HEK293 (cell line): ENCODE measurements around the gene DPM2.
A peak's percentile ranks its signal among the peaks of the same experiment; 100 is the strongest.

Experiments
- CTCF ChIA-PET: fragments of 350-600 bp; formaldehyde crosslinking; extraction: SDS; loops from one replicate; lab custom pipeline; 2021; ENCODE audit warnings: antibody characterized with exemption; lab: Yijun Ruan, JAX
- POLR2A ChIA-PET: fragments of 300-600 bp; formaldehyde crosslinking; extraction: SDS; loops from one replicate; lab custom pipeline; 2020; ENCODE audit warnings: antibody characterized with exemption, inconsistent platforms; lab: Yijun Ruan, JAX
- H3K27ac ChIP-seq: fragments of 200-500 bp; sonication (Bioruptor generic); 2 replicates; pipeline ENCODE4 v1.5.1; 2014; ENCODE audit warnings: low read depth, low read length, control low read depth, inconsistent platforms; ENCODE audit errors: extremely low read depth
- H3K36me3 ChIP-seq, 2 experiments: fragments of 200-500 bp in 1 of 2; sonication (Bioruptor generic) in 1 of 2; 1 replicate in 1 of 2; 2 replicates in 1 of 2; pipeline ENCODE4 v1.5.1; 2014 to 2017; ENCODE audit warnings: inconsistent platforms in 2 of 2, low read length in 2 of 2; ENCODE audit not compliant: control insufficient read depth in 2 of 2, insufficient read depth in 1 of 2
- H3K4me1 ChIP-seq: fragments of 200-500 bp; sonication (Bioruptor generic); 2 replicates; pipeline ENCODE4 v1.5.1; 2014; ENCODE audit warnings: mild to moderate bottlenecking, low read length, inconsistent platforms; ENCODE audit not compliant: control insufficient read depth, insufficient read depth
- H3K4me3 ChIP-seq: 2 replicates; pipeline ENCODE4 v1.5.1; 2011; ENCODE audit warnings: low read depth, mild to moderate bottlenecking, control low read depth, low read length, moderate library complexity
- H3K9me3 ChIP-seq: fragments of 200-500 bp; sonication (Bioruptor generic); 2 replicates; pipeline ENCODE4 v1.5.1; 2014; ENCODE audit warnings: low read depth, low read length, inconsistent platforms; ENCODE audit not compliant: control insufficient read depth, insufficient read depth
- HOXC10 ChIP-seq: sonication (generic); formaldehyde crosslinking; IDR thresholded peaks from 2 replicates; pipeline ENCODE4 v1.8.1; 2023; ENCODE audit warnings: mild to moderate bottlenecking, missing genetic modification reagents
- HOXD13 ChIP-seq: sonication (generic); formaldehyde crosslinking; IDR thresholded peaks from 2 replicates; pipeline ENCODE4 v1.8.0; 2022; ENCODE audit warnings: missing genetic modification reagents, borderline replicate concordance
- KLF10 ChIP-seq: fragments of 450-650 bp; IDR thresholded peaks from 2 replicates; pipeline ENCODE4 v1.5.1; 2018; ENCODE audit warnings: missing biosample characterization, mild to moderate bottlenecking, missing genetic modification characterization
- KLF17 ChIP-seq: fragments of 450-650 bp; formaldehyde crosslinking; IDR thresholded peaks from 2 replicates; pipeline ENCODE4 v1.5.1; 2016; ENCODE audit warnings: missing biosample characterization, missing genetic modification characterization
- WT1 ChIP-seq: fragments of 450-650 bp; formaldehyde crosslinking; IDR thresholded peaks from 2 replicates; pipeline ENCODE4 v1.5.1; 2016; ENCODE audit warnings: missing biosample characterization, missing genetic modification characterization
- ZBTB1 ChIP-seq: fragments of 450-650 bp; formaldehyde crosslinking; IDR thresholded peaks from 2 replicates; pipeline ENCODE4 v1.5.1; 2016; ENCODE audit warnings: missing biosample characterization, missing genetic modification characterization
- ZBTB17 ChIP-seq: fragments of 450-650 bp; formaldehyde crosslinking; IDR thresholded peaks from 2 replicates; pipeline ENCODE4 v1.5.1; 2016; ENCODE audit warnings: missing biosample characterization, missing genetic modification characterization
- ZFP3 ChIP-seq: fragments of 450-650 bp; formaldehyde crosslinking; IDR thresholded peaks from 2 replicates; pipeline ENCODE4 v1.5.1; 2016; ENCODE audit warnings: low read depth, missing biosample characterization, missing genetic modification characterization
- ZFP37 ChIP-seq: fragments of 450-650 bp; formaldehyde crosslinking; IDR thresholded peaks from 2 replicates; pipeline ENCODE4 v1.5.1; 2016; ENCODE audit warnings: missing biosample characterization, missing genetic modification characterization
- ZFP41 ChIP-seq: fragments of 450-650 bp; formaldehyde crosslinking; IDR thresholded peaks from 2 replicates; pipeline ENCODE4 v1.5.1; 2016; ENCODE audit warnings: missing biosample characterization, missing genetic modification characterization, borderline replicate concordance
- ZNF239 ChIP-seq: fragments of 450-650 bp; formaldehyde crosslinking; IDR thresholded peaks from 2 replicates; pipeline ENCODE4 v1.5.1; 2016; ENCODE audit warnings: missing biosample characterization, missing genetic modification characterization
- ZNF274 ChIP-seq, 2 experiments: fragments of 200-500 bp in 1 of 2; fragments of 450-650 bp in 1 of 2; sonication (Bioruptor generic) in 1 of 2; formaldehyde crosslinking in 1 of 2; IDR thresholded peaks; 2 replicates each; pipeline versions ENCODE4 v1.5.1 to v1.6.1; 2014 to 2016; ENCODE audit warnings: borderline replicate concordance in 1 of 2, inconsistent platforms in 1 of 2, low read length in 1 of 2, missing biosample characterization in 1 of 2, missing genetic modification characterization in 1 of 2
- ZNF311 ChIP-seq: fragments of 450-650 bp; formaldehyde crosslinking; IDR thresholded peaks from 2 replicates; pipeline ENCODE4 v1.5.1; 2017; ENCODE audit warnings: missing biosample characterization, missing genetic modification characterization, borderline replicate concordance
- ZNF335 ChIP-seq: fragments of 450-650 bp; formaldehyde crosslinking; conservative IDR thresholded peaks from 2 replicates; pipeline ENCODE4 v1.5.1; 2016; ENCODE audit warnings: missing biosample characterization, missing genetic modification characterization
- ZNF529 ChIP-seq: fragments of 450-650 bp; formaldehyde crosslinking; IDR thresholded peaks from 2 replicates; pipeline ENCODE4 v1.5.1; 2017; ENCODE audit warnings: missing genetic modification characterization, missing biosample characterization; ENCODE audit not compliant: insufficient replicate concordance
- ZNF544 ChIP-seq: fragments of 450-650 bp; formaldehyde crosslinking; IDR thresholded peaks from 2 replicates; pipeline ENCODE4 v1.5.0; 2017; ENCODE audit warnings: missing biosample characterization, missing genetic modification characterization
- ZNF549 ChIP-seq: fragments of 450-650 bp; IDR thresholded peaks from 2 replicates; pipeline ENCODE4 v1.5.1; 2018; ENCODE audit warnings: missing biosample characterization, missing genetic modification characterization, mild to moderate bottlenecking, inconsistent platforms, moderate library complexity
- ZNF645 ChIP-seq: fragments of 450-650 bp; formaldehyde crosslinking; IDR thresholded peaks from 2 replicates; pipeline ENCODE4; 2016; ENCODE audit warnings: missing biosample characterization, missing genetic modification characterization
- ZNF768 ChIP-seq: fragments of 450-650 bp; formaldehyde crosslinking; IDR thresholded peaks from 2 replicates; pipeline ENCODE4 v1.5.1; 2018; ENCODE audit warnings: missing biosample characterization, mild to moderate bottlenecking, missing genetic modification characterization
- TF ChIP-seq, protein P1 (sequence below): fragments of 450-650 bp; formaldehyde crosslinking; IDR thresholded peaks from 2 replicates; pipeline ENCODE4 v1.5.1; 2017; ENCODE audit warnings: missing biosample characterization, missing genetic modification characterization
- TF ChIP-seq, protein P2 (sequence below): fragments of 450-650 bp; formaldehyde crosslinking; IDR thresholded peaks from 2 replicates; pipeline ENCODE4 v1.5.1; 2016; ENCODE audit warnings: missing biosample characterization, missing genetic modification characterization
- TF ChIP-seq, protein P3 (sequence below): fragments of 450-650 bp; formaldehyde crosslinking; IDR thresholded peaks from 2 replicates; pipeline ENCODE4 v1.5.1; 2016; ENCODE audit warnings: missing biosample characterization, missing genetic modification characterization, low read depth

Gene DPM2

GRCh38 chr9:127970401-127971313 lies 33.0 kb upstream of the DPM2 start (continued):
- TF ChIP-seq, protein P1, sequence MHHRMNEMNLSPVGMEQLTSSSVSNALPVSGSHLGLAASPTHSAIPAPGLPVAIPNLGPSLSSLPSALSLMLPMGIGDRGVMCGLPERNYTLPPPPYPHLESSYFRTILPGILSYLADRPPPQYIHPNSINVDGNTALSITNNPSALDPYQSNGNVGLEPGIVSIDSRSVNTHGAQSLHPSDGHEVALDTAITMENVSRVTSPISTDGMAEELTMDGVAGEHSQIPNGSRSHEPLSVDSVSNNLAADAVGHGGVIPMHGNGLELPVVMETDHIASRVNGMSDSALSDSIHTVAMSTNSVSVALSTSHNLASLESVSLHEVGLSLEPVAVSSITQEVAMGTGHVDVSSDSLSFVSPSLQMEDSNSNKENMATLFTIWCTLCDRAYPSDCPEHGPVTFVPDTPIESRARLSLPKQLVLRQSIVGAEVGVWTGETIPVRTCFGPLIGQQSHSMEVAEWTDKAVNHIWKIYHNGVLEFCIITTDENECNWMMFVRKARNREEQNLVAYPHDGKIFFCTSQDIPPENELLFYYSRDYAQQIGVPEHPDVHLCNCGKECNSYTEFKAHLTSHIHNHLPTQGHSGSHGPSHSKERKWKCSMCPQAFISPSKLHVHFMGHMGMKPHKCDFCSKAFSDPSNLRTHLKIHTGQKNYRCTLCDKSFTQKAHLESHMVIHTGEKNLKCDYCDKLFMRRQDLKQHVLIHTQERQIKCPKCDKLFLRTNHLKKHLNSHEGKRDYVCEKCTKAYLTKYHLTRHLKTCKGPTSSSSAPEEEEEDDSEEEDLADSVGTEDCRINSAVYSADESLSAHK, result no peak
- no peak for TF ChIP-seq ZFP3 (tag by site-specific recombination)
- TF ChIP-seq ZNF544, result no peak
- no peak for TF ChIP-seq HOXD13 (CRISPR knock-in tag)
- TF ChIP-seq ZFP37 (tag by site-specific recombination), result no peak
- TF ChIP-seq ZNF239 (tag by site-specific recombination), result no peak
- no peak for TF ChIP-seq ZNF529 (tag by site-specific recombination)
- no peak for TF ChIP-seq KLF10 (tag by site-specific recombination)
- no peak for TF ChIP-seq ZFP41 (tag by site-specific recombination)
- TF ChIP-seq ZNF768, result no peak

- POLR2A ChIA-PET, result no interaction called here
- Histone ChIP-seq H3K36me3 (no peaks in the 10 kb centered on the region), H3K4me3 (no peak overlapping the region), H3K4me1 (peaks cover 22% of the 10 kb centered on the region), H3K27ac (no peak overlapping the region), H3K9me3 (no peaks in the 10 kb centered on the region)
- 0 out of 2 replicates have a peak, but pooled peaks have one; percentile 31 for TF ChIP-seq ZBTB17 (tag by site-specific recombination)
- 0 out of 2 replicates have a peak, but pooled peaks have one; percentile 31 for TF ChIP-seq KLF17 (tag by site-specific recombination)
- TF ChIP-seq, protein P2, sequence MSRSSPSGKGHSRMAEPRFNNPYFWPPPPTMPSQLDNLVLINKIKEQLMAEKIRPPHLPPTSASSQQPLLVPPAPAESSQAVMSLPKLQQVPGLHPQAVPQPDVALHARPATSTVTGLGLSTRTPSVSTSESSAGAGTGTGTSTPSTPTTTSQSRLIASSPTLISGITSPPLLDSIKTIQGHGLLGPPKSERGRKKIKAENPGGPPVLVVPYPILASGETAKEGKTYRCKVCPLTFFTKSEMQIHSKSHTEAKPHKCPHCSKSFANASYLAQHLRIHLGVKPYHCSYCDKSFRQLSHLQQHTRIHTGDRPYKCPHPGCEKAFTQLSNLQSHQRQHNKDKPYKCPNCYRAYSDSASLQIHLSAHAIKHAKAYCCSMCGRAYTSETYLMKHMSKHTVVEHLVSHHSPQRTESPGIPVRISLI (tag by site-specific recombination), result no peak
- no peak for TF ChIP-seq ZNF549 (tag by site-specific recombination)
- no peak for TF ChIP-seq ZNF311 (tag by site-specific recombination)
- TF ChIP-seq HOXC10 (CRISPR knock-in tag), result no peak
- CTCF ChIA-PET, result interaction anchor here (0.6 to 1.7 kb wide), 5 partner anchors 13 to 55 kb away, joined by 3 to 8 read pairs (median 3); no protein-coding TSS in a partner anchor
These were observed 31.2 kb upstream of the DPM2 start for GRCh38 chr9:127968700-127969383.

DNA sequence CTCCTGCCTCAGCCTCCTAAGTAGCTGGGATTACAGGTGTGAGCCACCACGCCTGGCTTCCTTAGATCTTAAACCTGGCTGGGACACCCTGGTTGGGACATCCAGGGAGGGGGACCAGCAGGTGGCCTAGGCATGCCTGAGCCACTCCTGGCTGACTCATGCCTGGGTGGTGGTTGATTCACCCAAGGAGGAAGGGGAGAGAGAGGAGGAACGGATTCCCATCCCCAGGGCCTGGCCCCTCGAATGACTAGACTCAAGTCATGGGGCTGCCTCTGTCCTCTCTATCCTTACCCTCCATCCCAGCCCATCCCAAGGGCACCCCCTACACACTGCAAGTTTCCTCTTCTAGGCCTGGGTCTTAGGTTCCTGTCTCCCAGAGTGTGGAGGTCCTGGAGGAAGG lies 30.4 kb upstream of the DPM2 start:
- CTCF ChIA-PET, result interaction anchor here (0.8 to 1.7 kb wide), 2 partner anchors 13 to 25 kb away, joined by 3 to 8 read pairs; no protein-coding TSS in a partner anchor
- Histone ChIP-seq H3K36me3 (no peaks in the 10 kb centered on the region), H3K27ac (no peak overlapping the region), H3K4me1 (peaks cover 25% of the 10 kb centered on the region), H3K4me3 (no peak overlapping the region), H3K9me3 (no peaks in the 10 kb centered on the region)
- POLR2A ChIA-PET, result interaction anchor here (1.0 kb wide), 1 partner anchor 11 kb away, joined by 3 read pairs; no protein-coding TSS in a partner anchor
- TF ChIP-seq, protein P3, sequence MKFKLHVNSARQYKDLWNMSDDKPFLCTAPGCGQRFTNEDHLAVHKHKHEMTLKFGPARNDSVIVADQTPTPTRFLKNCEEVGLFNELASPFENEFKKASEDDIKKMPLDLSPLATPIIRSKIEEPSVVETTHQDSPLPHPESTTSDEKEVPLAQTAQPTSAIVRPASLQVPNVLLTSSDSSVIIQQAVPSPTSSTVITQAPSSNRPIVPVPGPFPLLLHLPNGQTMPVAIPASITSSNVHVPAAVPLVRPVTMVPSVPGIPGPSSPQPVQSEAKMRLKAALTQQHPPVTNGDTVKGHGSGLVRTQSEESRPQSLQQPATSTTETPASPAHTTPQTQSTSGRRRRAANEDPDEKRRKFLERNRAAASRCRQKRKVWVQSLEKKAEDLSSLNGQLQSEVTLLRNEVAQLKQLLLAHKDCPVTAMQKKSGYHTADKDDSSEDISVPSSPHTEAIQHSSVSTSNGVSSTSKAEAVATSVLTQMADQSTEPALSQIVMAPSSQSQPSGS (tag by site-specific recombination), result no peak
- no peak for TF ChIP-seq ZNF529 (tag by site-specific recombination)
- no peak for TF ChIP-seq ZBTB1 (tag by site-specific recombination)
- peak; percentile 41; the same call in 1 of the 2 replicates for TF ChIP-seq WT1 (tag by site-specific recombination)
- TF ChIP-seq ZNF645 (tag by site-specific recombination), result no peak
- TF ChIP-seq ZNF274 (IDR thresholded peaks at IDR 0.05; ENCODE audit: low read length), result no peak
- TF ChIP-seq ZNF274 (tag by site-specific recombination; IDR thresholded peaks at IDR 0.05; ENCODE audit: borderline replicate concordance), result no peak
- TF ChIP-seq ZNF335 (tag by site-specific recombination), result peak; percentile 54
